GM23338 (cell line): Measurements from ENCODE around the gene CSH2. TPM values are rescaled to one million over a fixed set of nuclear protein-coding genes. Genes with fewer than 3 reads are reported as not detected.

ENCODE experiments used
- ATAC-seq: fragments of 200-7000 bp; cut with Tn5 transposase; 3 replicates; pipeline ENCODE4 v1.9.1; 2020
- DNase-seq: peaks from one replicate; pipeline ENCODE4 v3.0.0-alpha.2; 2015; ENCODE audit warnings: low spot score
- H2AFZ ChIP-seq: fragments of 200-600 bp; sonication (generic); 2 replicates; pipeline ENCODE4 v1.8.0; 2016; ENCODE audit warnings: antibody characterized with exemption, mild to moderate bottlenecking, moderate library complexity
- H3F3A ChIP-seq: fragments of 200-600 bp; sonication (generic); replicated peaks from 2 replicates; pipeline ENCODE4 v1.8.0; 2017; ENCODE audit warnings: antibody characterized with exemption, mixed run types, low read depth
- H3K27ac ChIP-seq: fragments of 200-600 bp; sonication (generic); 2 replicates; pipeline ENCODE4 v1.6.1; 2016; ENCODE audit warnings: low read depth
- H3K27me3 ChIP-seq: fragments of 200-600 bp; sonication (generic); 2 replicates; pipeline ENCODE4 v1.8.0; 2016; ENCODE audit warnings: mild to moderate bottlenecking, mixed run types, moderate library complexity; ENCODE audit not compliant: insufficient read depth
- H3K36me3 ChIP-seq: fragments of 200-600 bp; sonication (generic); 2 replicates; pipeline ENCODE4 v1.8.0; 2016; ENCODE audit warnings: mild to moderate bottlenecking; ENCODE audit not compliant: insufficient read depth
- H3K4me1 ChIP-seq: fragments of 200-600 bp; sonication (generic); 2 replicates; pipeline ENCODE4 v1.8.0; 2016; ENCODE audit warnings: mild to moderate bottlenecking, moderate library complexity; ENCODE audit not compliant: insufficient read depth
- H3K4me2 ChIP-seq: fragments of 200-600 bp; sonication (generic); 2 replicates; pipeline ENCODE4 v1.7.1; 2017; ENCODE audit warnings: mixed run types
- H3K4me3 ChIP-seq: fragments of 200-600 bp; sonication (generic); 2 replicates; pipeline ENCODE4 v1.6.1; 2016; ENCODE audit warnings: mixed run types
- H3K79me2 ChIP-seq: fragments of 200-600 bp; sonication (generic); replicated peaks from 2 replicates; pipeline ENCODE4 v1.8.0; 2017; ENCODE audit warnings: mild to moderate bottlenecking; ENCODE audit not compliant: insufficient read depth
- H3K9me2 ChIP-seq: fragments of 200-600 bp; sonication (generic); 2 replicates; pipeline ENCODE4 v1.8.0; 2017; ENCODE audit not compliant: insufficient read depth
- H4K20me1 ChIP-seq: fragments of 200-600 bp; sonication (generic); replicated peaks from 2 replicates; pipeline ENCODE4 v1.8.0; 2017; ENCODE audit warnings: mild to moderate bottlenecking; ENCODE audit not compliant: insufficient read depth
- H3K27ac Mint-ChIP-seq: 2 replicates; pipeline ENCODE4 v1.8.0; 2020; ENCODE audit warnings: inconsistent platforms, mild to moderate bottlenecking, moderate library complexity, mixed read lengths
- H3K27me3 Mint-ChIP-seq: 3 replicates; pipeline ENCODE4 v1.8.0; 2022; ENCODE audit warnings: low read depth, mild to moderate bottlenecking, moderate library complexity, mixed read lengths, inconsistent platforms; ENCODE audit not compliant: insufficient read depth, poor library complexity
- H3K36me3 Mint-ChIP-seq: 3 replicates; pipeline ENCODE4 v1.8.0; 2021; ENCODE audit warnings: low read depth, mild to moderate bottlenecking, inconsistent platforms, moderate library complexity, mixed read lengths
- H3K4me1 Mint-ChIP-seq: 3 replicates; pipeline ENCODE4 v1.8.0; 2020; ENCODE audit warnings: mild to moderate bottlenecking, inconsistent platforms, mixed read lengths
- H3K4me3 Mint-ChIP-seq: 3 replicates; pipeline ENCODE4 v1.8.0; 2021; ENCODE audit warnings: moderate library complexity, mild to moderate bottlenecking, inconsistent platforms, mixed read lengths
- H3K9me3 Mint-ChIP-seq: 3 replicates; pipeline ENCODE4 v1.8.0; 2020; ENCODE audit warnings: moderate library complexity, mild to moderate bottlenecking, inconsistent platforms, mixed read lengths
- CTCF ChIP-seq, 2 experiments: fragments of 200-600 bp in 1 of 2; sonication (generic) in 1 of 2; conservative IDR thresholded peaks; 2 replicates each; pipeline versions ENCODE4 v1.5.1 to v1.6.1; 2016 to 2017; ENCODE audit warnings: antibody characterized with exemption in 2 of 2, low read depth in 2 of 2, mild to moderate bottlenecking in 2 of 2, moderate library complexity in 1 of 2
- ETS1 ChIP-seq: IDR thresholded peaks from 2 replicates; pipeline ENCODE4 v1.6.1; 2016; ENCODE audit warnings: antibody characterized with exemption
- EZH2 ChIP-seq: fragments of 200-600 bp; sonication (generic); IDR thresholded peaks from one replicate; pipeline ENCODE4 v1.8.0; 2017; ENCODE audit warnings: antibody characterized with exemption, mild to moderate bottlenecking, low read depth; ENCODE audit not compliant: unreplicated experiment
- EZH2phosphoT487 ChIP-seq: fragments of 200-600 bp; sonication (generic); IDR thresholded peaks from one replicate; pipeline ENCODE4 v1.8.1; 2018; ENCODE audit warnings: antibody characterized with exemption; ENCODE audit not compliant: unreplicated experiment
- JUNB ChIP-seq: IDR thresholded peaks from one replicate; pipeline ENCODE4 v1.6.1; 2016; ENCODE audit warnings: antibody characterized with exemption; ENCODE audit not compliant: unreplicated experiment
- NANOG ChIP-seq: IDR thresholded peaks from 2 replicates; pipeline ENCODE4 v1.6.1; 2016; ENCODE audit warnings: antibody characterized with exemption, borderline replicate concordance
- POLR2AphosphoS5 ChIP-seq: IDR thresholded peaks from 2 replicates; pipeline ENCODE4 v1.6.1; 2016; ENCODE audit warnings: antibody characterized with exemption, low read depth
- ZNF114 ChIP-seq: fragments of 250-450 bp; sonication (Bioruptor Pico); IDR thresholded peaks from 2 replicates; pipeline ENCODE4 v1.5.0; 2020; ENCODE audit warnings: mild to moderate bottlenecking, moderate library complexity
- ZNF462 ChIP-seq: fragments of 250-450 bp; sonication (Bioruptor Pico); IDR thresholded peaks from 2 replicates; pipeline ENCODE4 v1.5.0; 2020; ENCODE audit warnings: mild to moderate bottlenecking, moderate library complexity
- polyA plus RNA-seq: library from polyadenylated mRNA; unstranded; fragments of >200 nt; fragmentation: Nextera tagmentation; extraction: Ambion mirVana; gene quantifications from 2 replicates; pipeline ENCODE4 v1.2.1, GENCODE V29; 2016
- total RNA-seq: library from RNA; depleted of rRNA; stranded (reverse); fragments of >200 nt; shearing (Covaris generic); gene quantifications from 2 replicates; pipeline ENCODE4 v1.2.3, GENCODE V29; 2014

Gene CSH2
- total and polyA plus RNA-seq, 2 experiments from 2014 or later, result 0.37 TPM; not detected in 1

- peaks cover 13% of the 10 kb centered on the region; the same call in 1 of the 2 replicates for H4K20me1 ChIP-seq
- no peak overlapping the region for H3K27ac ChIP-seq
- peaks cover 34% of the 10 kb centered on the region for H3K4me1 Mint-ChIP-seq
- H3K36me3 Mint-ChIP-seq, result peaks cover 52% of the 10 kb centered on the region
- peaks cover 11% of the 10 kb centered on the region for H3K36me3 ChIP-seq
- H3K4me2 ChIP-seq, result no peak overlapping the region
- H3F3A ChIP-seq, result peaks cover 10% of the 10 kb centered on the region; the same call in 1 of the 2 replicates
- H2AFZ ChIP-seq, result no peak overlapping the region
- H3K9me3 Mint-ChIP-seq, result no peaks in the 10 kb centered on the region
- H3K4me3 ChIP-seq, result no peak overlapping the region
- H3K27me3 ChIP-seq, result no peaks in the 10 kb centered on the region
- no peak overlapping the region for H3K4me3 Mint-ChIP-seq
- DNase-seq (no peak), ATAC-seq (no peak)
- no peaks in the 10 kb centered on the region for H3K9me2 ChIP-seq
- peaks cover 28% of the 10 kb centered on the region for H3K4me1 ChIP-seq
- H3K79me2 ChIP-seq, result peaks cover 43% of the 10 kb centered on the region
- no peak overlapping the region for H3K27ac Mint-ChIP-seq
- TF ChIP-seq EZH2 (no peak), POLR2AphosphoS5 (no peak), JUNB (no peak), ZNF114 (CRISPR knock-in tag) (no peak), NANOG (no peak), ZNF462 (CRISPR knock-in tag) (no peak), ETS1 (no peak), EZH2phosphoT487 (no peak), CTCF (conservative IDR thresholded peaks at IDR 0.05; ENCODE audit: low read depth in 2 of 2) (no peak)
- peaks cover 24% of the 10 kb centered on the region for H3K27me3 Mint-ChIP-seq
Measured at GRCh38 chr17:63836811-63837210, 36.7 kb downstream of the CSH2 start.
